IMR-90 (cell line): ENCODE measurements around the gene ANKRD1. TPM values are rescaled to one million over a fixed set of nuclear protein-coding genes. Genes with fewer than 3 reads are reported as not detected.
A peak's percentile ranks its signal among the peaks of the same experiment; 100 is the strongest.

ENCODE experiments used
- ATAC-seq: fragments of 200-7000 bp; cut with Tn5 transposase; 2 replicates; pipeline ENCODE4 v1.9.1; 2020; ENCODE audit warnings: low read depth, mild to moderate bottlenecking, moderate library complexity
- BruUV-seq: library from RNA; stranded (reverse); fragments of 400-500 nt; replicated peaks from 2 replicates; lab custom pipeline; 2021; lab: Mats Ljungman, UMichigan
- CTCF ChIA-PET: fragments of 300-600 bp; formaldehyde crosslinking; extraction: SDS; loops from one replicate; lab custom pipeline; 2021; ENCODE audit warnings: antibody characterized with exemption; lab: Yijun Ruan, JAX
- POLR2A ChIA-PET: fragments of 300-600 bp; sonication (Branson Sonifier 250); formaldehyde crosslinking; loops from one replicate; lab custom pipeline; 2022; ENCODE audit warnings: antibody characterized with exemption; ENCODE audit not compliant: unreplicated experiment; lab: Charles Lee
- DNase-seq: peaks from one replicate; pipeline ENCODE4 v3.0.0; 2013
- H2AFZ ChIP-seq: replicated peaks from 2 replicates; pipeline ENCODE3; 2013; ENCODE audit warnings: low read length, mild to moderate bottlenecking; ENCODE audit not compliant: poor library complexity
- H2AK5ac ChIP-seq: 2 replicates; pipeline ENCODE4 v1.6.1; 2013; ENCODE audit warnings: low read depth, low read length, inconsistent platforms
- H2AK9ac ChIP-seq: replicated peaks from 2 replicates; pipeline ENCODE3; 2013; ENCODE audit warnings: mild to moderate bottlenecking, low read depth, low read length, moderate library complexity; ENCODE audit not compliant: poor library complexity
- H2BK120ac ChIP-seq: 2 replicates; pipeline ENCODE4 v1.6.1; 2013; ENCODE audit warnings: low read depth, low read length, inconsistent platforms
- H2BK15ac ChIP-seq: 3 replicates; pipeline ENCODE4 v1.6.1; 2013; ENCODE audit warnings: low read depth, low read length, inconsistent platforms
- H2BK20ac ChIP-seq: 2 replicates; pipeline ENCODE4 v1.6.1; 2013; ENCODE audit warnings: low read depth, mild to moderate bottlenecking, inconsistent platforms, low read length, moderate library complexity
- H2BK5ac ChIP-seq: 2 replicates; pipeline ENCODE4 v1.6.1; 2013; ENCODE audit warnings: mild to moderate bottlenecking, low read depth, low read length, inconsistent platforms; ENCODE audit not compliant: poor library complexity, severe bottlenecking
- H3K14ac ChIP-seq: replicated peaks from 2 replicates; pipeline ENCODE4 v1.6.1; 2013; ENCODE audit warnings: low read depth, low read length, inconsistent platforms
- H3K18ac ChIP-seq: 2 replicates; pipeline ENCODE4 v1.6.1; 2013; ENCODE audit warnings: low read depth, low read length, control low read depth
- H3K23ac ChIP-seq: 2 replicates; pipeline ENCODE4 v1.6.1; 2013; ENCODE audit warnings: low read depth, low read length, inconsistent platforms
- H3K27ac ChIP-seq: 2 replicates; pipeline ENCODE4 v1.5.1; 2013; ENCODE audit warnings: mild to moderate bottlenecking, control low read depth, low read length; ENCODE audit not compliant: insufficient read depth
- H3K27me3 ChIP-seq: 2 replicates; pipeline ENCODE4 v1.6.1; 2013; ENCODE audit warnings: low read length; ENCODE audit not compliant: control insufficient read depth, insufficient read depth
- H3K36me3 ChIP-seq: 2 replicates; pipeline ENCODE4 v1.6.1; 2013; ENCODE audit warnings: low read length, mixed read lengths; ENCODE audit not compliant: control insufficient read depth, insufficient read depth
- H3K4ac ChIP-seq: 2 replicates; pipeline ENCODE4 v1.6.1; 2013; ENCODE audit warnings: low read depth, low read length, inconsistent platforms
- H3K4me1 ChIP-seq: 2 replicates; pipeline ENCODE4 v1.6.1; 2013; ENCODE audit warnings: low read length, mixed read lengths; ENCODE audit not compliant: control insufficient read depth, insufficient read depth
- H3K4me2 ChIP-seq: 2 replicates; pipeline ENCODE4 v1.6.1; 2013; ENCODE audit warnings: low read depth, mild to moderate bottlenecking, control low read depth, low read length, moderate library complexity
- H3K4me3 ChIP-seq: 2 replicates; pipeline ENCODE4 v1.5.1; 2013; ENCODE audit warnings: low read depth, mild to moderate bottlenecking, control low read depth, low read length, moderate library complexity; ENCODE audit not compliant: insufficient read depth
- H3K56ac ChIP-seq: 2 replicates; pipeline ENCODE4 v1.6.1; 2013; ENCODE audit warnings: low read length, inconsistent platforms; ENCODE audit not compliant: insufficient read depth; ENCODE audit errors: extremely low read depth
- H3K79me1 ChIP-seq, 2 experiments: 2 replicates each; pipeline ENCODE4 v1.6.1; 2013; ENCODE audit warnings: low read length in 2 of 2, inconsistent platforms in 1 of 2, low read depth in 1 of 2
- H3K9ac ChIP-seq: 2 replicates; pipeline ENCODE4 v1.6.1; 2013; ENCODE audit warnings: low read depth, low read length, control low read depth
- H3K9me1 ChIP-seq: 2 replicates; pipeline ENCODE4 v1.6.1; 2013; ENCODE audit warnings: low read length, inconsistent platforms; ENCODE audit not compliant: insufficient read depth
- H3K9me3 ChIP-seq: 2 replicates; pipeline ENCODE4 v1.6.1; 2013; ENCODE audit warnings: low read length; ENCODE audit not compliant: control insufficient read depth, insufficient read depth
- H4K20me1 ChIP-seq: 2 replicates; pipeline ENCODE4 v1.6.1; 2013; ENCODE audit warnings: low read length, inconsistent platforms; ENCODE audit not compliant: insufficient read depth
- H4K5ac ChIP-seq: 2 replicates; pipeline ENCODE4 v1.6.1; 2013; ENCODE audit warnings: mild to moderate bottlenecking, low read depth, low read length, control low read depth
- H4K8ac ChIP-seq, 2 experiments: 2 replicates each; pipeline ENCODE4 v1.6.1; 2013; ENCODE audit warnings: low read depth in 2 of 2, low read length in 2 of 2, control low read depth in 1 of 2, inconsistent platforms in 1 of 2
- H4K91ac ChIP-seq: 2 replicates; pipeline ENCODE4 v1.6.1; 2013; ENCODE audit warnings: low read depth, low read length, inconsistent platforms; ENCODE audit not compliant: insufficient read depth
- CEBPB ChIP-seq: IDR thresholded peaks from 2 replicates; pipeline ENCODE4 v1.6.1; 2012; ENCODE audit warnings: low read depth, low read length, improper control_type of control experiment
- FOS ChIP-seq: fragments of 150-350 bp; IDR thresholded peaks from 2 replicates; pipeline ENCODE4 v1.6.1; 2016; ENCODE audit warnings: low read depth, low read length
- MAFK ChIP-seq: IDR thresholded peaks from 2 replicates; pipeline ENCODE4 v1.6.1; 2012; ENCODE audit warnings: low read depth, low read length, improper control_type of control experiment
- RAD21 ChIP-seq: IDR thresholded peaks from 2 replicates; pipeline ENCODE4 v1.6.1; 2012; ENCODE audit warnings: low read length, improper control_type of control experiment
- RFX5 ChIP-seq: IDR thresholded peaks from 2 replicates; pipeline ENCODE4 v1.8.0; 2012; ENCODE audit warnings: low read depth, mild to moderate bottlenecking, low read length, moderate library complexity
- WGBS, 2 experiments: methylation state at CpG; one replicate each; pipeline versions ENCODE4 v1.1.5 to v1.1.7; 2013; ENCODE audit warnings: missing lambda C conversion rate in 2 of 2; ENCODE audit not compliant: insufficient read length in 1 of 2; ENCODE audit errors: extremely low coverage in 2 of 2; 5-methylcytosine and 5-hydroxymethylcytosine counted together
- dilution Hi-C: fragments of 300-500 bp; cut with HindIII; formaldehyde crosslinking; loops from one replicate; pipeline ENCODE4 v1.14.3; 2018; ENCODE audit warnings: low sequenced_read_pairs; ENCODE audit not compliant: unreplicated experiment
- in situ Hi-C: fragments of 300-500 bp; cut with MboI; formaldehyde crosslinking; loops from 3 replicates; pipeline ENCODE4 v1.14.3; 2019; ENCODE audit warnings: low sequenced_read_pairs, inconsistent platforms, mixed read lengths
- intact Hi-C: fragments of 100-400 bp; cut with micrococcal nuclease; formaldehyde crosslinking; loops from 2 replicates; pipeline ENCODE4 v1.10.0; 2022
- polyA plus RNA-seq, 3 experiments: library from polyadenylated mRNA; depleted of rRNA; stranded (reverse); fragments of >200 nt; gene quantifications; 2 replicates each; pipeline ENCODE4 v1.2.3, GENCODE V29; 2012; ENCODE audit warnings: low replicate concordance in 1 of 3
- total RNA-seq: library from RNA; depleted of rRNA; stranded (reverse); fragments of >200 nt; gene quantifications from 2 replicates; pipeline ENCODE4 v1.2.3, GENCODE V29; 2012
- TF ChIP-seq, protein P1 (sequence below): fragments of 150-350 bp; IDR thresholded peaks from 2 replicates; pipeline ENCODE4 v1.6.1; 2016; ENCODE audit warnings: low read depth, mild to moderate bottlenecking, low read length, moderate library complexity, borderline replicate concordance
- TF ChIP-seq, protein P2 (sequence below): conservative IDR thresholded peaks from 2 replicates; pipeline ENCODE4 v1.5.1; 2012; ENCODE audit warnings: mild to moderate bottlenecking, low read depth, low read length, improper control_type of control experiment

ANKRD1 gene
- total and polyA plus RNA-seq, 2 of the 4 experiments (the other 2 are of a cell fraction): 7.4 to 10.8 TPM

DNA sequence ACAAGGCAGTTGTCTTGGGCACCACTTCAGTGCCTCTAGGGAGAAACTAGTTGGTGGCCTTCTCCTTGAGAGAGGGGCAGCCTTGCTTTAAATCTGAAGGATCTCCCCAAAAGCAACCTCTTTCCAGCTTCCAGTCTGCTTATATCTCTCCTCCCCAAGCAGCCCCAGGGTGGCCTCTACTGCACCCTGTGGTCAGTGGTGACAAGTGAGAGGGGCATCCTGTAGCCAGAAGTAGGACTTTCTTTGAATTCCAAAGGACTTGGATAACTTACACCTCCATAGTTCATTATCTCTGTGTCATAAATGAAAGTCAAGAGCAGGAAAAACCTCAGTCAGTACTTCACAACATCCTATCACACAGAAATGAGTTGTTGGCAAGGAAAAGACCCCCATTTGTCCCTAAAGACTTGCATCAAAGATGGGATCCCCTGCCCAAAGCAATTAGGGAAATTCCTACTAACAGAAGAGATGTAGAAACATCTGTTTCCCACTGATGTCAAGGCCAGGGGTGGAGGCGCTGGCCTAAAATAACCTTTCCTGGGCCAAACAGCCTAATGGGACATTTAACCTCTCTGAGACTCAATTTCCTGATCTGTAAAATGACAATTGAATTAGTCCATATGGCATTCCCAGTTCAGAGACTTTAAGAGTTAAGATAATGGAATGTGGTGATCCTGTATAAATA, 44.0 kb upstream of the ANKRD1 start:
- ChIA-PET POLR2A (no interaction called here), CTCF (interaction anchor here (1.0 kb wide), 1 partner anchor 54 kb away, joined by 3 read pairs; no protein-coding TSS in a partner anchor)
- Histone ChIP-seq H3K56ac (no peak overlapping the region), H2AFZ (no peak overlapping the region), H3K79me1 (no peaks in the 10 kb centered on the region), H3K36me3 (no peaks in the 10 kb centered on the region), H4K91ac (0 out of 2 replicates have a peak overlapping the region, but pooled peaks have one; percentile 18), H2BK15ac (0 out of 3 replicates have a peak overlapping the region, but pooled peaks have one; percentile 7), H3K4me2 (no peak overlapping the region), H2BK20ac (peak overlapping the region; percentile 61), H4K5ac (peak overlapping the region; percentile 38; the same call in 1 of the 2 replicates), H3K9ac (no peak overlapping the region), H2AK9ac (no peak overlapping the region), H3K27ac (no peak overlapping the region), H3K4ac (peak overlapping the region; percentile 28), H2BK120ac (peak overlapping the region; percentile 50; the same call in 1 of the 2 replicates), H2AK5ac (no peak overlapping the region), H3K23ac (peak overlapping the region; percentile 31; the same call in 1 of the 2 replicates), H3K27me3 (no peaks in the 10 kb centered on the region), H3K4me3 (no peak overlapping the region), H3K18ac (no peak overlapping the region), H3K4me1 (peaks cover 17% of the 10 kb centered on the region), H4K8ac (peak overlapping the region in 1 of 2 experiments; percentile 39; a peak in 1 of 4 replicates), H3K9me3 (no peaks in the 10 kb centered on the region), H4K20me1 (no peaks in the 10 kb centered on the region), H3K14ac (no peak overlapping the region), H2BK5ac (no peak overlapping the region), H3K9me1 (peaks cover 9% of the 10 kb centered on the region)
- ATAC-seq (no peak), DNase-seq (no peak)
- TF ChIP-seq FOS (no peak), MAFK (no peak), RFX5 (no peak), CEBPB (no peak), RAD21 (no peak)
- TF ChIP-seq, protein P1, sequence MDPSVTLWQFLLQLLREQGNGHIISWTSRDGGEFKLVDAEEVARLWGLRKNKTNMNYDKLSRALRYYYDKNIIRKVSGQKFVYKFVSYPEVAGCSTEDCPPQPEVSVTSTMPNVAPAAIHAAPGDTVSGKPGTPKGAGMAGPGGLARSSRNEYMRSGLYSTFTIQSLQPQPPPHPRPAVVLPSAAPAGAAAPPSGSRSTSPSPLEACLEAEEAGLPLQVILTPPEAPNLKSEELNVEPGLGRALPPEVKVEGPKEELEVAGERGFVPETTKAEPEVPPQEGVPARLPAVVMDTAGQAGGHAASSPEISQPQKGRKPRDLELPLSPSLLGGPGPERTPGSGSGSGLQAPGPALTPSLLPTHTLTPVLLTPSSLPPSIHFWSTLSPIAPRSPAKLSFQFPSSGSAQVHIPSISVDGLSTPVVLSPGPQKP: no peak
- TF ChIP-seq, protein P2, sequence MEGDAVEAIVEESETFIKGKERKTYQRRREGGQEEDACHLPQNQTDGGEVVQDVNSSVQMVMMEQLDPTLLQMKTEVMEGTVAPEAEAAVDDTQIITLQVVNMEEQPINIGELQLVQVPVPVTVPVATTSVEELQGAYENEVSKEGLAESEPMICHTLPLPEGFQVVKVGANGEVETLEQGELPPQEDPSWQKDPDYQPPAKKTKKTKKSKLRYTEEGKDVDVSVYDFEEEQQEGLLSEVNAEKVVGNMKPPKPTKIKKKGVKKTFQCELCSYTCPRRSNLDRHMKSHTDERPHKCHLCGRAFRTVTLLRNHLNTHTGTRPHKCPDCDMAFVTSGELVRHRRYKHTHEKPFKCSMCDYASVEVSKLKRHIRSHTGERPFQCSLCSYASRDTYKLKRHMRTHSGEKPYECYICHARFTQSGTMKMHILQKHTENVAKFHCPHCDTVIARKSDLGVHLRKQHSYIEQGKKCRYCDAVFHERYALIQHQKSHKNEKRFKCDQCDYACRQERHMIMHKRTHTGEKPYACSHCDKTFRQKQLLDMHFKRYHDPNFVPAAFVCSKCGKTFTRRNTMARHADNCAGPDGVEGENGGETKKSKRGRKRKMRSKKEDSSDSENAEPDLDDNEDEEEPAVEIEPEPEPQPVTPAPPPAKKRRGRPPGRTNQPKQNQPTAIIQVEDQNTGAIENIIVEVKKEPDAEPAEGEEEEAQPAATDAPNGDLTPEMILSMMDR: no peak
- no TSS peak for BruUV-seq
- in situ Hi-C loops: no loop called here
- no CpG with 5 or more reads among the region's 1 CpG for WGBS, 2 experiments
- intact Hi-C loops: no loop called here
- dilution Hi-C loops: no loop called here
